GM19324 (cell line): ENCODE measurements around the gene RNASE13.
"Not testable (repeated sequence)": the region's sequence is repeated elsewhere in the genome, so short reads cannot be mapped to it uniquely, and the experiment has no call there.

Experiments
- ATAC-seq: cut with Tn5 transposase; IDR thresholded peaks from one replicate; pipeline ENCODE4 v1.9.1; 2021; ENCODE audit warnings: mild to moderate bottlenecking, moderate library complexity; ENCODE audit not compliant: unreplicated experiment, low FRiP score

Gene RNASE13

DNA sequence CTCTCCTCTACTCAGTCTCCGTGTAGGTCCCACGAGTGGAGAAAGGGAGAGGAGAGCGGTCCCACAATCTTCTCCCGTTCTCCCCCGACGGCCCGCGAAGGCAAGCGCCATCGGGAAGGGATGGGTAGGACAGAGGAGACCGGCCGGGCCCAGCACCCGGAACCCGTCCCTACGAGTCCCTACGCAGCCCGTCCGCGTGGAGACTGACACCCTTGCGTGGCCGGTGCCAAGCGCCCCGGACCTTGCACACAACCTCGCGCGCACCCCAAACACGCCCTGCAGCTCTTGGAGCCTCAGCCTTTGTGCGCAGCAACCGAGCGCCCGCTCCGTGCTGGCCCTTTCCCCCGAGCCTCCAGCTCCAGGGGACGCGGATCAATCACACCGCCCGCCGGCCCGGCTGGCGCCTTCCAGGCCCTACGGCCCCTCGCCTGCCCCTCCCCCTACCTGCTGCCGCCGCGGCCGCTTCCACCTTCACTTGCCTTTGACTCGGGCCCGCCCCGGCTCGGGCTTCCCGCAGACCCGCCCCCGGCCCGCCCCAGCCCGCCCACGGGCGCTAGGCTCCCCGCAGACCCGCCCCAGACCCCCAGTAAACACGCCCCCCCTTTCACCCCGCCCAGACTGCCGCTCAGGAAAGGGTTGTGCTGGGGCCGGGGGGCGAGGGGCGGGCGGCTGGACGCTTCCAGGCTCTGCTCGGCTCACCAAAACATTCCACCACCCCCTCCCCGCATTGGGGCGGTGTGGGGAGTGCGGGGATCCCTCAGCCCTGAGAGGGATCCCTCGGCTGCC, 9.8 kb downstream of the RNASE13 start, which contains the start of gene NDRG2:
Gene NDRG2, minus strand, starts transcription at position 477 of the 786 bp plus-strand sequence. CDS start 1,746 bp downstream, outside the sequence.
- no peak for ATAC-seq

DNA sequence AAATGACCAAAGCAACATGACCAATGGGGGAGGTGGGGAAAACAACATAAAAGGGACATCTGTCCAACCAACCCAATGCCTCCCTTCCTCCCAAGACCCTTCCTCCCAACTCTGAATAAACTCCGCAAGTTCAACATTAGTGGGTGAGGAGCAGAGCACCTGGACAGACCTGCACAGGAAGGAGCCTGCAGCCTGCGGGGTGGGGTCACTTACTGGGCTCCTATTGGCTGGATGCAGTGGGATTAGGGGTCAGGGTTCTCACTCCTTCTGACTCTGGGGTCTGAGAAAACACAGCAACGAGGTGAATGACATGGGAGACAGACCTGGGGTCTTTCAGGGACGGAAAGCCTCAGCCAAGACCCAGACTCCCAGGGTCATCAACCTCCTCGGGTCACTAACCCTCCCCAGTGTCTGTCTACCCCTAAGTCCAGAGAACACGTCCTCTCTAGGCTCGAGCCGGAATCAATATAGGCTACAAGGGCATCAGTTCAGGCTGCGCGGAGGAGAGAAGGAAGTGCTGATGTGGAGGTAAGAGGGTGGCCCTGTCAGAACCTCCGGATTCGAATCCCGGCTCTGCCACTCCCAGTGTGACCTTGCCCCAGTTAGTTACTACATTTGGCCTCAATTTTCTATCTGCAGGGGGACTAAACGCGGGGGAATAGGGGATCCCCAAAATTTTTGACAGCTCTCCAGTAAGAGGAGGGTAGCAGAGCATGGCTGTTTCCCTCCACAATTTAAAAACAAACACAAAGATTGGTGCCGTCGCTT, 10.6 kb downstream of the RNASE13 start:
- no peak for ATAC-seq

DNA sequence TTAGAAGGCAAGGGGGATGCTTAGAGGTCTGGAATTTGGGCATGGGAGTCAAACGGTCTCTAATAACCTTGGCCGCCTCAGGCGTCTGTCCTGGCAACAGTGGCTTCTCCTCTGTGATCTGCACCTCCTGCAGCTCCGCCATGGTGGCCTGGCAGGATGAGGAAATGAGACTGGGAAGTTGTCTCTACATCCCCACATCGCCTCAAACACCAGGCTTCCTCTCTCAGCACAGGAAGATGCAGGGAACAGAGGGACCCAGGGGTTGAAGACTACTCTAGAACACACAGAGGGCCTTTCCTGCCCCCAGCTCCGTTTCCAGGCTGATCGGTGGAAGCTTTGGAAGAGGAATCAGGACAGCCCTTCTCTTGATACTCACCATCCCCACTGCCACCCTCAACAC, 11.4 kb downstream of the RNASE13 start:
- ATAC-seq, result no peak

DNA sequence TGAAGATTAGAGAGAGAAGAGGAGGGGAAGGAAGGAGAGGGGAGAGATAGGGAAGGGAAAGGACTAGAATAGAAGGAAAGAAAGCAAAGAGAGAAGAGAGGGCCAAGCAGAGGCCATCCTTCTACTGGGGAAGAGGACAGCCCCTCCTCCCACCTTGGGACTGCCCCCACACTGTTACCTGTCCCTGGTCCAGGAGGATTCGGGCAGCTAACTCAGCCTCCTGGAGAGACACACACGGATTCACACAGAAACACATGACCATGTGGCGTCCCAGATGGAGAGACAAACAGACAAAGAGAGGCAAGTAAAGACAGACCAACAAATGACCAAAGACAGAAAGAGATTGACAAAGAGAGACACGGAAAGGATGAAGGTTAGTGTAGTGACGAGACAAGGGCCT, 11.9 kb downstream of the RNASE13 start:
- ATAC-seq, result no peak

- no peak for ATAC-seq
Observed at GRCh38 chr14:21020977-21021545, 13.5 kb downstream of the RNASE13 start.

- ATAC-seq, result no peak
Observed at GRCh38 chr14:21019366-21019765, 15.2 kb downstream of the RNASE13 start.

DNA sequence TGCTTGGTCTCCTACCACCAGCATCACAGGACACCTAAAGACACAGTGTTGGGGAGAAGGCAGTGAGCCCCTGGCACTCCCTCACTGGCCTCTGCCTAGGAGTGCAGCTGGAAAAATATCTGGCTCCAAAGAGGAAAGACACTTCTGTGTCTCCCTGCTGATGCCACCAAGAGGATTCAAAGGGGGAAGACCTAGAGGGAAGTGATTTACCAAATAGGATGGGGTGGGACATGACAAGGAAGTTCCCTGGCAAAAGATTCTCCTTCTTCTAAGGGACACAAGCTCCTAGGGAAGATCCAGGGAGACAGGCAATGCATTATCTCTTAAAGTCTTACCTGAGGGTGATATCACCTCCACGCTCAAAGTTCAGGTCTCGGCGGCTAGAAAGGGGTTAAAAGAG, 15.8 kb downstream of the RNASE13 start:
- ATAC-seq, result no peak

- no peak for ATAC-seq
Observed at GRCh38 chr14:21018286-21018685, 16.3 kb downstream of the RNASE13 start.

DNA sequence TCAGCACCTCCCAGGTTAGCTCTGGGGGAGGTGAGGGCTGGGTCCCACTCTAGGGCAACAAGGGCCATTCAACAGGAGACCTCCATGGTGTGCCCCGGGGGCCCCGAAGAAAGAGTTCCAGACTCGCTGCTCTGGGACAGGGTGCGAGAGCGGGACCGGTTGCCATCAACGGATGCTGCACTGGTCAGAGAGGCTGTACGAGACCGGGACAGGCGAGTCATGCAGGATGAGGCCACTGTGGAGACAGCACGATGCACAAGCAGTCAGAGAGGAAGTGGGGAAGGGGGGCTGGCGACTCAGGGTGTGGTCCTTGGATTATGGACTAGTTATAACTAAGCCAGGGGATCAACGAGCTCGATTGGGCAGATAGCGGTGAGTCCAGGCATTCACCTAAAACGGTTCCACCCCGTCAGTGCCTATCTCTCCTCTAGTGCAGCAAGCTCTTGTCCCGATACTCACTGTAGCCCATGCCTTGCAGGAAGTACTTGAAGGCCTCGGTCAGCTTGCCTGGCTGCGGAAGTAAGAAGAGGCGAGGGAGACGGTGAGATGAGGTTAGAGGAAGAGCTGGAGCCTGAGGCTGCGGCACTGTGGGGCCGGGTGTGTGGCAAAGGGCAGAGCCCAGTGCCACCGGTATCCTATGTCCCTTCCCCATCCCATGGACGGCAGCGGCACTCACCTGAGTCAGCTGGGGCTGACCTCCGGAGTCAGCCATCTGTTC, 16.9 kb downstream of the RNASE13 start:
- ATAC-seq, result no peak

GRCh38 chr14:21016413-21017190, 18.0 kb downstream of the RNASE13 start:
- ATAC-seq, result no peak

DNA sequence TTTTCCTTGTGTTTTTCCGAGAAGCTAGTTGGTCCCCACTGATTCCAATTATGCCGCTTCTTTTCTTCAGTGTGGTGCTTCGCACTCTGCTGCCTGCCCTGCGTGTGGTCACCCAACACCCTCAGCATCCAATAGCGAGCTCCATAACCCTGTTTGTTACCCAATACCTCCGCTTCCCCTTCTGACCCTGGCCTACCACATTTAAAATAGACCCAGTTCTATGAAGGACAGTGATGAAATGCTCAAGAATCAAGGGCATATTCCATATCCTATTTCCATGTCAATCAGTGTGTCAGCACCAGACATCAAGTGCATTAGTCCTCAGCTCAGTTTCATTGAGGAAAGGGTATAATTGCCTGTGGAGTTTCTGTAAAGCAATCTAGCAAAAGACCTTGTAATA, 19.3 kb downstream of the RNASE13 start:
- no peak for ATAC-seq

DNA sequence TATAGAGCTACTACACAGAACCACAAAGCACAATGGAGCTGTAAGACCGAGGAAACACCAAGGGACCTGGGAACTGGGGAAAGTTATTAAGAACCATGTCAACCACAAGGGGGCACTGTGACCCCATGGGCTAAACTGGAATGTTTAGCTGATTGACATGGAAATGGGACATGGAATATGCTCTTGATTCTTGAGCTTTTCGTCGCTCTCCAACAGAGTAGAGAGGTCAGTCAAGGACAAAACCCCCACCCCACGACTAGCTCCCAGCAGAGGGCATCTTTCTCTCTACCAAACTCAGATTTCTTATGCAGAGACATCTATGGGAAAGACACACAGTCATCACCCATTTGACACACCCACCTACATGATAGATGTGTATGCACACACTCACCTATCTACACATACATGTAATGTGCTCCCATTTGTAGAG, 19.8 kb downstream of the RNASE13 start:
- ATAC-seq, result no peak

- no peak for ATAC-seq
Observed at GRCh38 chr14:21011136-21011535, 23.5 kb downstream of the RNASE13 start.

DNA sequence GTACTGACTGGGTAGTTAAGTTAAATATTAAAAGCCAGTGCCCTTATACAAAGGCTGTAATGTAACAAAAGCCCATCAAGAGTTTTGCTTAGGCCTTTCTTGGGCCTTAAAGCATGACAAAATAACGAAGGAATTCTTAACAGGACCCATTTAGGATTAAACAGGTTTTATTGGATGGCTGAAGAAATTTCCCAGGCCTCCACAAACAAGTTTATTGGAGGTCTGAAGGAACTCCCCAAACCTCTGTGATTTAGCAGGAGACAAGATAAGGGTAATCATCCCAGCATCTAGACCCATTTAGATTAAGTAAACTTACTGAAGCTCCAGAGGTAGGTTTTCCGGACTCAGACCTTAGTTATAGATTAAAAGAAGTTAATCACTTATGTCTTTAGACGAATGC, 24.9 kb downstream of the RNASE13 start:
- not testable (repeated sequence) for ATAC-seq

GRCh38 chr14:21003788-21004346, 30.7 kb downstream of the RNASE13 start:
- no peak for ATAC-seq

DNA sequence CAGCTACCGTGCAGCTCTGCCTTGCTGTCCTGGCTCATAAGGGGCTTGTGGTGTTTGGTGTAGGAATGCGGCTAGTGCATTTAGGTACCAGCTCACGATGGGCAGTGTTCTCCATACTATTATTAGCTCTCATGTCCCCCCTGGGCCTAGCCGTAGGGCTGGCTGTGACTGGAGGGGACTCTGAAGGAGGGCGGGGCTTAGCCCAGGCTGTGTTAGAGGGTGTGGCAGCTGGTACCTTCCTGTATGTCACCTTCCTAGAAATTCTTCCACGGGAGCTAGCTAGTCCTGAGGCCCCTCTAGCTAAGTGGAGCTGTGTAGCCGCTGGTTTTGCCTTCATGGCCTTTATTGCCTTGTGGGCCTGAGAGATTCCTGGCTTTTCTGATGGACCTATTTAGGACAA, 33.4 kb downstream of the RNASE13 start:
- no peak for ATAC-seq

- ATAC-seq, result no peak
Observed at GRCh38 chr14:20999591-20999990, 35.0 kb downstream of the RNASE13 start.

- no peak for ATAC-seq
Observed at GRCh38 chr14:20998674-20999366, 35.8 kb downstream of the RNASE13 start, which contains the start of gene SLC39A2. SLC39A2 (plus strand) TSS chr14:20999293; CDS start chr14:20999447, 154 bp downstream.

GRCh38 chr14:20998139-20998538, 36.5 kb downstream of the RNASE13 start:
- no peak for ATAC-seq
